HG02884 (cell line): ENCODE data around the gene TMEM117.

Experiments
- ATAC-seq: cut with Tn5 transposase; IDR thresholded peaks from one replicate; pipeline ENCODE4 v1.9.1; 2021; ENCODE audit warnings: mild to moderate bottlenecking, moderate library complexity; ENCODE audit not compliant: unreplicated experiment

Gene TMEM117

GRCh38 chr12:43835656-43836474, at the start of gene TMEM117:
TSS of gene TMEM117 (plus strand) at chr12:43836081.
- ATAC-seq = peak; percentile 61

- ATAC-seq = no peak
Observed at GRCh38 chr12:43786899-43787693, 48.8 kb upstream of the TMEM117 start.

- ATAC-seq = no peak
Observed at GRCh38 chr12:43789941-43790340, 45.9 kb upstream of the TMEM117 start.

- no peak for ATAC-seq
Observed at GRCh38 chr12:43795716-43796280, 40.1 kb upstream of the TMEM117 start.

GRCh38 chr12:43797561-43798217, 38.2 kb upstream of the TMEM117 start:
- ATAC-seq = no peak

GRCh38 chr12:43805149-43805859, 30.6 kb upstream of the TMEM117 start:
- ATAC-seq = no peak

GRCh38 chr12:43805860-43806736, 29.8 kb upstream of the TMEM117 start, which contains the start of gene TWF1:
TSS of gene TWF1 (minus strand) at chr12:43806317. CDS start at chr12:43806245, 72 bp downstream.
- ATAC-seq = peak; percentile 94

- no peak for ATAC-seq
Observed at GRCh38 chr12:43806737-43807072, 29.2 kb upstream of the TMEM117 start.

GRCh38 chr12:43807386-43807785, 28.5 kb upstream of the TMEM117 start:
- no peak for ATAC-seq

- ATAC-seq = no peak
Observed at GRCh38 chr12:43812057-43812456, 23.8 kb upstream of the TMEM117 start.

- no peak for ATAC-seq
Observed at GRCh38 chr12:43812926-43813325, 23.0 kb upstream of the TMEM117 start.

- ATAC-seq = no peak
Observed at GRCh38 chr12:43815416-43815815, 20.5 kb upstream of the TMEM117 start.

- ATAC-seq = no peak
Observed at GRCh38 chr12:43816168-43816567, 19.7 kb upstream of the TMEM117 start.

GRCh38 chr12:43824207-43824775, 11.6 kb upstream of the TMEM117 start:
- no peak for ATAC-seq

- ATAC-seq = no peak
Observed at GRCh38 chr12:43826681-43827080, 9.2 kb upstream of the TMEM117 start.

- no peak for ATAC-seq
Observed at GRCh38 chr12:43827093-43827492, 8.8 kb upstream of the TMEM117 start.

GRCh38 chr12:43832463-43833168, 3.3 kb upstream of the TMEM117 start:
- ATAC-seq = no peak

GRCh38 chr12:43835264-43835655, 621 bp upstream of the TMEM117 start:
- peak; percentile 22 for ATAC-seq
